GM21576 (cell line): ENCODE data around the gene MRTFA.
"Not testable (repeated sequence)": the region's sequence is repeated elsewhere in the genome, so short reads cannot be mapped to it uniquely, and the experiment has no call there.

Experiments
- ATAC-seq: cut with Tn5 transposase; IDR thresholded peaks from one replicate; pipeline ENCODE4 v1.9.1; 2021; ENCODE audit warnings: mild to moderate bottlenecking, moderate library complexity; ENCODE audit not compliant: unreplicated experiment

Gene MRTFA

DNA sequence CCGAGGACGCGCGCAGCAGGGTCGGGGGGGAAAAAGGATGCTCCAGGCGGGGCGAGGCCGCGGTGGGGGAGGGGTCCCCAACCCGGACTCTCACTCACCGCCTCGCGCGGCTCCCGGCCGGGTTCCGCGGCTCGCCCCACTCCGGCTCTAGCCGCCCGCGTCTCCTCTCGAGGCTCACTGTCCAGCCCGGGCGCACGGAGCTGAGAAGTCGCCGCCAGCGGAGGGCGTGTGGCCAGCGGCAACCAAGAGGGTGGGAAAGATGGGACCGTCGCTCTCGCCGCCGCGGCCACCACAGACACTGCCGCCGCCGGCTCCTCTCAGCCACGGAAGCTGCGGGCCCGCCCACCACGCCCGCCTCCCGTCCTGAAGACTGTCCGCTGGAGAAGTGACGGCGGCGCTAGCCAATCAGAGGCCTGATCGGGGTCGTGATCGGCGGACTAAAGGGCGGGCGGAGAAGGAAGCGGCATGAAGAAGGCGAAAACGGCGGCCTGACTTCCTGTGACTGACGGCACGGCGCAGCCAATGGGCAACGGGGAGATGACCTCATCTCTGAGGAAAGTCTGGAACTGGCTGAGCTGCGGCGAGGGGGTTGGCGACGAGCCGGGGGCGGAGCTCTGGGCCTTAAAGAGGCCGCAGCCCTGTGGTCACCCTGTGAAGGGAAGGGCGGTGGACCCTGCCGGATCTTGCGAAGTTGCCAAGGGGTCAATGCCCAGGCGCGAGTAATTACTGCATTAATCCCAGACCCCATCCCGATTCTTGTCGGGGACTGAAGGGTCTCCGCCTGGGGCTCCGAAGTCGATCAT, at the start of gene MRTFA:
MRTFA (minus strand) TSS at position 340 of the 803 bp plus-strand sequence.
- ATAC-seq = peak; percentile 87

GRCh38 chr22:40685406-40685805, 48.9 kb upstream of the MRTFA start:
- no peak for ATAC-seq

DNA sequence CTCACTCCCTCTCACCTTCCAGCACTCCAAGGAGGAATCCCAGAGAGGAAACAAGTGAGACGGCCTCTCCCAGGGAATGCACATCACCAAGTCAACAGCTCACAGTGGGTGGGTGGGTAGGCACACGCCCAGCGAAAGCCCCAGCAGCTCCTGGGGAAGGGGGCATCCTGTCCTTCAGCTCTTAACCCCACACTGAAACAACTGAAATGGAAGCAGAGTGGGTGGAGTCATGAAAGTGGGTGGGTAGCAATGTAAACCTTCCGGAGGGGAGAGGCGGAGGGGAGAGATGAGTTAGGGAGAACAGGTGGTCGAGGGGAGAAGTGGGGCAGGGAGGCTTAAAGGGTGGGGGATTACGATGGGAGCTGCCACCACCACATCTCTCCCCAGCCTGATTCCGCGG, 48.2 kb upstream of the MRTFA start:
- ATAC-seq = no peak

DNA sequence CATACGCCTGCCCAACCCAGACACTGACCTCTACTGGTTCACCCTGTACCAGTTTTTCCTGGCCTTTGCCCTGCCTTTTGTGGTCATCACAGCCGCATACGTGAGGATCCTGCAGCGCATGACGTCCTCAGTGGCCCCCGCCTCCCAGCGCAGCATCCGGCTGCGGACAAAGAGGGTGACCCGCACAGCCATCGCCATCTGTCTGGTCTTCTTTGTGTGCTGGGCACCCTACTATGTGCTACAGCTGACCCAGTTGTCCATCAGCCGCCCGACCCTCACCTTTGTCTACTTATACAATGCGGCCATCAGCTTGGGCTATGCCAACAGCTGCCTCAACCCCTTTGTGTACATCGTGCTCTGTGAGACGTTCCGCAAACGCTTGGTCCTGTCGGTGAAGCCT, 44.9 kb upstream of the MRTFA start:
- ATAC-seq = no peak

DNA sequence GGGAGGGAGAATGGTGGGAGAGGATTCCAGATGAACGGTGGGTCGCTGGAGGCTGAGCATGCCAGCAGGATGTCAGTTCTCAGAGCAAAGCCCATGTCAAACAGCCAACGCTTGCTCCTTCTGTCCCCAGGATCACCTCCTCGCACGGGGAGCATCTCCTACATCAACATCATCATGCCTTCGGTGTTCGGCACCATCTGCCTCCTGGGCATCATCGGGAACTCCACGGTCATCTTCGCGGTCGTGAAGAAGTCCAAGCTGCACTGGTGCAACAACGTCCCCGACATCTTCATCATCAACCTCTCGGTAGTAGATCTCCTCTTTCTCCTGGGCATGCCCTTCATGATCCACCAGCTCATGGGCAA, 44.3 kb upstream of the MRTFA start:
- no peak for ATAC-seq

- no peak for ATAC-seq
These were observed 43.7 kb upstream of the MRTFA start for GRCh38 chr22:40679964-40680818.

DNA sequence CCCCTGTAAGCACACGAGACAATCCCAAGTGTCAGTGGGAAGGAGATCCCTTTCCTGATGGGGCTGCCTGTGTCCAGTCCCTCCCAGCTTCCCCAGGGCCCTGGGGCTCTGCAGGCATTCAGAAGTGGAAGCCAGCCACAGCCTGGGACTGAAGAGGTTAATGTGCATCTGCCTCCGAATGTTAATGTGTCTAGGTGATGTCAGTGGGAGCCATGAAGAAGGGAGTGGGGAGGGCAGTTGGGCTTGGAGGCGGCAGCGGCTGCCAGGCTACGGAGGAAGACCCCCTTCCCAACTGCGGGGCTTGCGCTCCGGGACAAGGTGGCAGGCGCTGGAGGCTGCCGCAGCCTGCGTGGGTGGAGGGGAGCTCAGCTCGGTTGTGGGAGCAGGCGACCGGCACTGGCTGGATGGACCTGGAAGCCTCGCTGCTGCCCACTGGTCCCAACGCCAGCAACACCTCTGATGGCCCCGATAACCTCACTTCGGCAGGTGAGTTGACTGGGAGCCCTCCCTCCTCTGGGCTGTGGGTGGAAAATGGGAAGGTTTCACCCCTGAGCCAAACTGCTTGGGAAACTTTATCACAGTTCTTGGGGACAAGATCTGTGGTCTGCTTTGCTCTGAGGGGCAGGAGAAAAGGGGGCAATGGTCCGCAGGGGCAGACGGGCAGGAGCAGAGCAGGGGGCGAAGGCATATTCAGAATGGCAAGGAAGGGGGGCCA, 42.9 kb upstream of the MRTFA start, which contains the start of gene MCHR1:
MCHR1 (plus strand) TSS at position 236 of the 715 bp plus-strand sequence; CDS start at position 405, 169 bp downstream.
- ATAC-seq = no peak

DNA sequence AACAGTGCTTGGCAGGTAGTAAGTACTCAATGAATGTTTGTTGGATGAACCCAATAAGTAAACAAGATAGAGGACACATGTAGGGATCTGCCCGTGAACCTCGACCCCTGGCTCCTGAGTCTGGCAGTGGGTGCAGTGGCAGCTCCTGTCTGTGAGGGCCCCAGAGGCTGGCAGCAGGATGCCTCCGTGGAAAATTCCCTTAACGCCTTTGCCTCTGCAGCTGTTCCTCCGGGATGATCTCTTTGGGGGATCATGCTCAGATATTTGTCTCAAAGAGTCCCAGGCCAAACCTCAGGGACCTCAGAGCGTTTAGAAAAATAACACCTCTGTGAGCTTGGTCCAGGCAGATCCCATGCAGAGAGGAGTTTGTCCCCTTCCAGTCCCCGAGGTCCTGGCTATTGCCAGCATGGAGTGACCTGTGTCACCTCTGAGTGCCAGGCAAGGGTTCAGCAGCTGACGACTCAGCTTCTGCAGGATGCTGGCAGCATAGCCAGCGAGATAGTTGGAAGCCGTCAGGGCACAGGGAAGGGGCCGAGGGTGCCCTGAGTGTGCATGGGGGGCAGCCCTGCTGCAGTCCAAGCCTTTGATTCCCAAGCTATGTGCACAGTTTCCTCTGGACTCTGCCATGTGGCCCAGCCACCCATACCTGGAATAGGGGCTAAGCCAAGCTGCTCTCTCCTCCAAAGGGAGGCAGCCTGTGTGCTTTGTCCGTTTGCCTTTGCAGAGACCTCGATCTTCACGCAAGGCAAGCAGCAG, 42.2 kb upstream of the MRTFA start:
- no peak for ATAC-seq

- no peak for ATAC-seq
These were observed 40.1 kb upstream of the MRTFA start for GRCh38 chr22:40676644-40677043.

- ATAC-seq = not testable (repeated sequence)
These were observed 39.6 kb upstream of the MRTFA start for GRCh38 chr22:40676166-40676565.

DNA sequence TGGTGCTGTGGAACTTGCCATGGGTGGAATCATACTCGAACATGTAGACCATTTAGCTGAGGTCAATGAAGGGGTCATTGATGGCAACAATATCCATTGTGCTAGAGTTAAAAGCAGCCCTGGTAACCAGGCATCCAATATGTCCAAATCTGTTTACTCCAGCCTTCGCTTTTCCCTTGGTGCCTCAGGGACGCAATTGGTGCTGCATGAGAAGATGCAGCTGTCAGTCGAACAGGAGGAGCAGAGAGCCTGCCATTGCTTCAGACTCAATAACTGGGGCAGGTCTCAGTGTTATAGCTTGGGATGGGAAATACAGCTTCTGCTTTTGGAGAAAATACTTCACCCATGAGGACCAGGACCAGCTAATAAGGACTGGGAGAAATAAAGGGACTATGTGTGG, 37.8 kb upstream of the MRTFA start:
- ATAC-seq = no peak

GRCh38 chr22:40673017-40673416, 36.5 kb upstream of the MRTFA start:
- ATAC-seq = no peak

DNA sequence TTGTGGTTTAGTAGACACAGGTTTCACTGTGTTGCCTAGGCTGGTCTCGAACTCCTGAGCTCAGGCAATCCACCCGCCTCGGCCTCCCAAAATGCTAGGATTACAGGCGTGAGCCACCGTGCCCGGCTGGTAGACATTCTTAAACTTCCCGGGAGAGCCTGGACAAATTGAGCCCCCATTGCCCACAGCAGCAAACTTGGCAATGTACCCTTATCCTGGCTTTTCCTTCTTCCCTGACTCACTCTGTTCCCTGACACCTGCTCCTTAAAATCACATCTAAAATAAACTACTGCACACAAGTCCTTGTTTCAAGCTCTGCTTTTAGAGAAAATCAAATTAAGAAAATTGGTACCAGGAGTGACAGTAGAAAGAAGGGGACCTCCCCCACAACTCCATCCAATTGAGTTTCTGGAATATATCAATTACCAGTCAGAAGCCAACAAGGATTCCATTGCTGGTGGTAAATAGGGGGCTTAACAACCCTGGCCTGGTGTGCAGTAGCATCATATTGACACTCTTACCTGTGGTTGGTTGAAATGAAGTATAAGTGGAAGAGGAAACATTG, 35.4 kb upstream of the MRTFA start:
- no peak for ATAC-seq

GRCh38 chr22:40671369-40671768, 34.9 kb upstream of the MRTFA start:
- no peak for ATAC-seq

DNA sequence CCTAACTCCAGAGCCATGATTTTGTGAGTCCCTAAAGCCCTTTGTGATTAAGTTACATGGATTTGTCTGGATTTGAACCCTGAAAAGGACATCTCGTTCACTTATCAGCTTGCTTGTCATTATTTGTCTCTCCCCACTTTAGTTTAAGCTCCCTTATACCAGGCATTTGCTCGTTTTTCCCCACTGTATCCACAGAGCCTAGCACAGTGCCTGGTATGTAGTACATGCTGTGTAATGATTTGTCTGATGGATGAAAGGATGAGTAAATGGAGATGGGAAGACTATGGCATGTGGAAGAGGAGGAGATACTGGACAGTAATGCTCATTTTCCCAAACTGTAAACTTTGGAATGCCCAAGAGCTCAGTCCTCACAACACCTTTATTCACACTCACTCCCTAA, 33.5 kb upstream of the MRTFA start:
- ATAC-seq = no peak

GRCh38 chr22:40668611-40669411, 32.3 kb upstream of the MRTFA start:
- ATAC-seq = no peak

DNA sequence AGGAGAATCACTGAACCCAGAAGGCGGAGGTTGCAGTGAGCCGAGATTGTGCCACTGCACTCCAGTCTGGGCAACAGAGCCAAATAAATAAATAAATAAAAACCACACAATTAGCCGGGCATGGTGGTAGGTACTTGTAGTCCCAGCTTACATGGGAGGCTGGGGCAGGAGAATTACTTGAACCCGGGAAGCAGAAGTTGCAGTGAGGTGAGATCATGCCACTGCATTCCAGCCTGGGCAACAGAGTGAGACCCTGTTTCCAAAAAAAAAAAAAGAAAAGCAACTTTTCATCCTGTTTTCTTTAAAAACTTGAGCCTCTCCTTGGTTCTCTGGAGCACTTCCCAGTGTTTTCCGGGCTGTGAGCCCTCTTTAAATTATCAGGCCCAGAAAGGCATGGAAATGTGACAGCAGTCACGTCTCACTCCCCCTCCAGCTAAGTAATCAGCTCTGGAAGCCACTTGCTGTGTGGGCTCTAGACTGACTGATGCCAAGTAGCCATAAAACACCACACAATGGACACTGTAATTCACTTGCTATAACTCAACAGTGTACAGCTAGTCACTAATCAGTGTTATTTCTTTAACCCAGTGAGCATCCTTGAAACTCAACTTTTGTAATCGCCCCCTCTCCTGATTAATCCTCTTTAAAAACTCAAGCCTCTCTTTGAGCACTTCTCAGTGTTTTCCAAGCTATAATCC, 29.8 kb upstream of the MRTFA start:
- no peak for ATAC-seq

GRCh38 chr22:40665312-40665711, 28.8 kb upstream of the MRTFA start:
- ATAC-seq = no peak

- no peak for ATAC-seq
These were observed 25.2 kb upstream of the MRTFA start for GRCh38 chr22:40661671-40662070.
